Prostate gland (tissue), 2 donors: ENCODE measurements around the gene USP17L13.
"Not testable (repeated sequence)": the region's sequence is repeated elsewhere in the genome, so short reads cannot be mapped to it uniquely, and the experiment has no call there.

ENCODE experiments used
- CTCF ChIP-seq, 4 experiments: fragments of 200-600 bp in 2 of 4; fragments of 450-650 bp in 2 of 4; sonication (generic) in 2 of 4; IDR thresholded peaks; 1 replicate in 3 of 4; 2 replicates in 1 of 4; pipeline ENCODE4 v1.5.1; 2016 to 2019; ENCODE audit warnings: antibody characterized with exemption in 4 of 4, mild to moderate bottlenecking in 2 of 4, moderate library complexity in 2 of 4
- POLR2AphosphoS5 ChIP-seq: sonication (generic); formaldehyde crosslinking; IDR thresholded peaks from one replicate; pipeline ENCODE4 v1.6.1; 2017; ENCODE audit warnings: antibody characterized with exemption

- TF ChIP-seq CTCF (IDR thresholded peaks at IDR 0.05); POLR2AphosphoS5: not testable (repeated sequence)
Measured at GRCh38 chr4:9214701-9215100, 10.0 kb upstream of the USP17L13 start.
